Measurements from ENCODE around the gene DNAAF8. TPM values are rescaled to one million over a fixed set of nuclear protein-coding genes. Genes with fewer than 3 reads are reported as not detected.
A peak's percentile ranks its signal among the peaks of the same experiment; 100 is the strongest.

DNAAF8 gene
- total RNA-seq, 1 experiment from 2014 or later: 0.39 TPM

GRCh38 chr16:4704491-4704890 is 29.8 kb upstream of the DNAAF8 start:
- Mint-ChIP-seq H3K27ac (peak overlapping the region in 2 of 3 experiments; percentile 35 to 79; a peak in 2 of 7 replicates), H3K27me3 (ENCODE audit: low read depth) (no peaks in the 10 kb centered on the region), H3K4me3 (no peak overlapping the region), H3K9me3 (no peaks in the 10 kb centered on the region), H3K36me3 (ENCODE audit: insufficient read depth in 1 of 3, low read depth in 3 of 3) (peaks cover 13 to 61% (median 46%) of the 10 kb centered on the region in 3 experiments; a peak in 6 of 7 replicates), H3K4me1 (no peaks in the 10 kb centered on the region)
- H3K4ac ChIP-seq (ENCODE audit: low read depth, low read length): no peak overlapping the region
- H2BK5ac ChIP-seq (ENCODE audit: insufficient read length, low read length): no peak overlapping the region
- H2BK15ac ChIP-seq (ENCODE audit: low read depth, low read length): no peak overlapping the region
- no peak overlapping the region for H3K23ac ChIP-seq (ENCODE audit: insufficient read length, low read depth, low read length)
- no peak overlapping the region for H3K27ac ChIP-seq (ENCODE audit: insufficient read length, low read depth, low read length)
- no peaks in the 10 kb centered on the region for H3K9me3 ChIP-seq (ENCODE audit: control insufficient read depth, low read depth, low read length)
- no peak for DNase-seq
- H2AK5ac ChIP-seq (ENCODE audit: insufficient read length, low read length): no peak overlapping the region
- WGBS (ENCODE audit: extremely low coverage, insufficient read length, low lambda C conversion rate): no CpG with 5 or more reads among the region's 8 CpGs
- H3K79me1 ChIP-seq (ENCODE audit: insufficient read depth, low read depth, low read length, poor library complexity, severe bottlenecking): no peaks in the 10 kb centered on the region
- no peak overlapping the region for H3K56ac ChIP-seq (ENCODE audit: insufficient read length, low read depth, low read length)
- no peak overlapping the region for H4K8ac ChIP-seq (replicated peaks; ENCODE audit: insufficient read length, low read depth, low read length)
- H4K91ac ChIP-seq (ENCODE audit: insufficient read length, low read depth, low read length): no peak overlapping the region
- no peaks in the 10 kb centered on the region for H4K20me1 ChIP-seq (ENCODE audit: control insufficient read depth, insufficient read depth, insufficient read length)
- no peak overlapping the region for H4K5ac ChIP-seq (ENCODE audit: insufficient read length, low read depth, low read length)
- H3K4me1 ChIP-seq (ENCODE audit: insufficient read depth, low read length): no peaks in the 10 kb centered on the region
- H3K27me3 ChIP-seq (ENCODE audit: insufficient read depth, low read length): no peaks in the 10 kb centered on the region
- H3K79me2 ChIP-seq (ENCODE audit: insufficient read depth, low read length): no peaks in the 10 kb centered on the region
- no peaks in the 10 kb centered on the region for H3K23me2 ChIP-seq (ENCODE audit: insufficient read length, low read depth, low read length, poor library complexity, severe bottlenecking)
- H3K9ac ChIP-seq (ENCODE audit: extremely low read depth, insufficient read length, low read length): no peak overlapping the region
- H2BK20ac ChIP-seq (ENCODE audit: low read depth, low read length, poor library complexity, severe bottlenecking): no peak overlapping the region
- TF ChIP-seq CTCF (conservative IDR thresholded peaks at IDR 0.05): no peak
- H2BK12ac ChIP-seq (ENCODE audit: insufficient read length, low read depth, low read length): no peak overlapping the region
- H3T11ph ChIP-seq (ENCODE audit: low read length): no peak overlapping the region
- no peak overlapping the region for H3K4me2 ChIP-seq (ENCODE audit: insufficient read depth, insufficient read length, low read length)
- no peak overlapping the region for H3K18ac ChIP-seq (ENCODE audit: insufficient read length, low read depth, low read length)
- H2BK120ac ChIP-seq (ENCODE audit: low read depth, low read length, poor library complexity, severe bottlenecking): no peak overlapping the region
- H2AFZ ChIP-seq (ENCODE audit: low read length): no peak overlapping the region
- no peak overlapping the region for H3K14ac ChIP-seq (ENCODE audit: insufficient read depth, low read length)
